ENCODE results near the gene POLR2E. TPM values are rescaled to one million over a fixed set of nuclear protein-coding genes. Genes with fewer than 3 reads are reported as not detected.

The POLR2E gene
- total RNA-seq, 2 experiments from 2014 or later: 45.8 to 49.0 TPM

- Mint-ChIP-seq H3K4me1 (ENCODE audit: low read depth) (peaks cover 32% of the 10 kb centered on the region), H3K27ac (peak overlapping the region; percentile 71), H3K4me3 (peak overlapping the region; percentile 38), H3K9me3 (no peaks in the 10 kb centered on the region), H3K27me3 (no peaks in the 10 kb centered on the region), H3K36me3 (ENCODE audit: low read depth) (peaks cover 58% of the 10 kb centered on the region)
- Histone ChIP-seq H3K36me3 (ENCODE audit: insufficient read depth, low read length) (peaks cover 65% of the 10 kb centered on the region), H3K27ac (ENCODE audit: low read depth in 1 of 2, low read length in 2 of 2) (no peak overlapping the region), H3K4me1 (ENCODE audit: insufficient read depth, low read length) (peaks cover 75% of the 10 kb centered on the region), H3K27me3 (ENCODE audit: control insufficient read depth in 1 of 2, insufficient read depth in 2 of 2, low read length in 2 of 2) (no peaks in the 10 kb centered on the region), H3K4me3 (ENCODE audit: low read length) (no peak overlapping the region), H3K9me3 (ENCODE audit: control insufficient read depth in 1 of 2, insufficient read depth in 1 of 2, low read length in 2 of 2) (no peaks in the 10 kb centered on the region)
- CTCF ChIA-PET: interaction anchor here (0.5 to 1.1 kb wide), 2 partner anchors 11 to 104 kb away, joined by 3 to 5 read pairs; no protein-coding TSS in a partner anchor
- intact Hi-C loops (cut with DNase I, micrococcal nuclease): no loop called here
- ATAC-seq (ENCODE audit: poor library complexity) (no peak), DNase-seq (no peak)
- TF ChIP-seq CTCF (IDR thresholded peaks at IDR 0.05): no peak
- POLR2A ChIA-PET: interaction anchor here (0.6 to 19.1 kb wide), 7 partner anchors 9 to 178 kb away, joined by 3 to 1253 read pairs (median 9); partner anchors contain the start of genes ABCA7, ARHGAP45, CIRBP and CNN2
Measured at GRCh38 chr19:1090731-1091543, 4.2 kb downstream of the POLR2E start.

- H3K4me1 ChIP-seq (ENCODE audit: insufficient read depth, low read length): peaks cover 77% of the 10 kb centered on the region
- no peak for ATAC-seq (ENCODE audit: poor library complexity)
- H3K27ac Mint-ChIP-seq: peak overlapping the region; percentile 82
- H3K27me3 ChIP-seq (ENCODE audit: control insufficient read depth in 1 of 2, insufficient read depth in 2 of 2, low read length in 2 of 2): no peaks in the 10 kb centered on the region
- H3K27me3 Mint-ChIP-seq: no peaks in the 10 kb centered on the region
- no peak overlapping the region for H3K27ac ChIP-seq (ENCODE audit: low read depth in 1 of 2, low read length in 2 of 2)
- H3K4me3 ChIP-seq (ENCODE audit: low read length): no peak overlapping the region
- no peaks in the 10 kb centered on the region for H3K9me3 Mint-ChIP-seq
- intact Hi-C loops (cut with DNase I, micrococcal nuclease): no loop called here
- no peak for TF ChIP-seq CTCF (IDR thresholded peaks at IDR 0.05)
- H3K9me3 ChIP-seq (ENCODE audit: control insufficient read depth in 1 of 2, insufficient read depth in 1 of 2, low read length in 2 of 2): no peaks in the 10 kb centered on the region
- H3K36me3 ChIP-seq (ENCODE audit: insufficient read depth, low read length): peaks cover 75% of the 10 kb centered on the region
- POLR2A ChIA-PET: interaction anchor here (0.6 to 19.1 kb wide), 9 partner anchors 13 to 558 kb away, joined by 3 to 1253 read pairs (median 53); partner anchors contain the start of genes ABCA7, ARHGAP45, CDC34 and CNN2
- peaks cover 62% of the 10 kb centered on the region for H3K36me3 Mint-ChIP-seq (ENCODE audit: low read depth)
- H3K4me3 Mint-ChIP-seq: peak overlapping the region; percentile 30
- CTCF ChIA-PET: interaction anchor here (1.1 to 6.5 kb wide), 2 partner anchors 16 to 25 kb away, joined by 3 to 42 read pairs; no protein-coding TSS in a partner anchor
- peak in 2 of 14 experiments; percentile 32 to 72 for DNase-seq
- peaks cover 30% of the 10 kb centered on the region for H3K4me1 Mint-ChIP-seq (ENCODE audit: low read depth)
Measured at GRCh38 chr19:1089891-1090290, 5.3 kb downstream of the POLR2E start.

- peaks cover 63% of the 10 kb centered on the region for H3K36me3 Mint-ChIP-seq (ENCODE audit: low read depth)
- peaks cover 80% of the 10 kb centered on the region for H3K36me3 ChIP-seq (ENCODE audit: insufficient read depth, low read length)
- no peaks in the 10 kb centered on the region for H3K27me3 ChIP-seq (ENCODE audit: control insufficient read depth in 1 of 2, insufficient read depth in 2 of 2, low read length in 2 of 2)
Measured at GRCh38 chr19:1089126-1089771, 5.9 kb downstream of the POLR2E start.

More at GRCh38 chr19:1089126-1089771, 5.9 kb downstream of the POLR2E start:
- ChIA-PET POLR2A (interaction anchor here (0.6 to 19.1 kb wide), 15 partner anchors 9 to 558 kb away, joined by 3 to 1253 read pairs (median 10); partner anchors contain the start of genes ABCA7, ARHGAP45, CDC34 and CNN2), CTCF (interaction anchor here (1.1 to 6.5 kb wide), 3 partner anchors 13 to 24 kb away, joined by 3 to 42 read pairs (median 8); no protein-coding TSS in a partner anchor)
- Mint-ChIP-seq H3K27me3 (no peaks in the 10 kb centered on the region), H3K4me1 (ENCODE audit: low read depth) (peaks cover 35% of the 10 kb centered on the region), H3K9me3 (no peaks in the 10 kb centered on the region), H3K4me3 (peak overlapping the region; percentile 34), H3K27ac (peak overlapping the region; percentile 82)
- peak overlapping the region in 1 of 2 donors; percentile 2 for H3K27ac ChIP-seq (ENCODE audit: low read depth in 1 of 2, low read length in 2 of 2)
- intact Hi-C loops (cut with DNase I, micrococcal nuclease): no loop called here
- no peak overlapping the region for H3K4me3 ChIP-seq (ENCODE audit: low read length)
- TF ChIP-seq CTCF (IDR thresholded peaks at IDR 0.05): no peak
- H3K4me1 ChIP-seq (ENCODE audit: insufficient read depth, low read length): peaks cover 75% of the 10 kb centered on the region
- ATAC-seq (ENCODE audit: poor library complexity): no peak
- DNase-seq: peak in 1 of 14 experiments; percentile 41
- no peaks in the 10 kb centered on the region for H3K9me3 ChIP-seq (ENCODE audit: control insufficient read depth in 1 of 2, insufficient read depth in 1 of 2, low read length in 2 of 2)

All from CD4-positive, alpha-beta T cell (primary cell).